DLD1 (cell line): ENCODE measurements around the gene BCL7A.
"Not testable (repeated sequence)": the region's sequence is repeated elsewhere in the genome, so short reads cannot be mapped to it uniquely, and the experiment has no call there.

Source experiments
- in situ Hi-C: cut with HindIII; loops from 2 replicates; pipeline ENCODE4 v1.10.0; 2017; ENCODE audit warnings: low sequenced_read_pairs

Gene BCL7A

GRCh38 chr12:122093098-122093883 lies 71.6 kb downstream of the BCL7A start:
- in situ Hi-C loops: no loop called here

DNA sequence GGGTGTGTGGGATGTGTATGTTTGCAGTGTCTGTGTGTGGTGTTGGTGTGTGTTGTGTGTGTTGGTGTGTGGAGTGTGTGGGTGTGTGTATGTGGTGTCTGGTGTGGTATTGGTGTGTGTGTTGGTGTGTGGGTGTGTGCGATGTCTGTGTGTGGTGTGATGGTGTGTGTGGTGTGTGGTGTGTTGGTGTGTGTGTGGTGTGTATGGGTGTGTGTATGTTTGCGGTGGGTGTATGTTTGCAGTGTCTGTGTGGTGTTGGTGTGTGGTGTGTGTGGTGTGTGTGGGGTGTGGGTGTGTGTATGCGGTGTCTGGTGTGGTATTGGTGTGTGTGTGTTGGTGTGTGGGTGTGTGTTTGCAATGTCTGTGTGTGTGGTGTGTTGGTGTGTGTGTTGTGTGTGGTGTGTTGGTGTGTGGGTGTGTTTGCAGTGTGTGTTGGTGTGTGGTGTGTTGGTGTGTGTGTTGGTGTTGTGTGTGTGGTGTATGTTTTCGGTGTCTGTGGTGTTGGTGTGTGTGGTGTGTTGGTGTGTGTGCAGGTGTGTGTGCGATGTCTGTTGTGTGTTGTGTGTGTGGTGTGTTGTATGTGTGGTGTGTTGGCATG lies 72.6 kb downstream of the BCL7A start:
- in situ Hi-C loops: no loop called here

DNA sequence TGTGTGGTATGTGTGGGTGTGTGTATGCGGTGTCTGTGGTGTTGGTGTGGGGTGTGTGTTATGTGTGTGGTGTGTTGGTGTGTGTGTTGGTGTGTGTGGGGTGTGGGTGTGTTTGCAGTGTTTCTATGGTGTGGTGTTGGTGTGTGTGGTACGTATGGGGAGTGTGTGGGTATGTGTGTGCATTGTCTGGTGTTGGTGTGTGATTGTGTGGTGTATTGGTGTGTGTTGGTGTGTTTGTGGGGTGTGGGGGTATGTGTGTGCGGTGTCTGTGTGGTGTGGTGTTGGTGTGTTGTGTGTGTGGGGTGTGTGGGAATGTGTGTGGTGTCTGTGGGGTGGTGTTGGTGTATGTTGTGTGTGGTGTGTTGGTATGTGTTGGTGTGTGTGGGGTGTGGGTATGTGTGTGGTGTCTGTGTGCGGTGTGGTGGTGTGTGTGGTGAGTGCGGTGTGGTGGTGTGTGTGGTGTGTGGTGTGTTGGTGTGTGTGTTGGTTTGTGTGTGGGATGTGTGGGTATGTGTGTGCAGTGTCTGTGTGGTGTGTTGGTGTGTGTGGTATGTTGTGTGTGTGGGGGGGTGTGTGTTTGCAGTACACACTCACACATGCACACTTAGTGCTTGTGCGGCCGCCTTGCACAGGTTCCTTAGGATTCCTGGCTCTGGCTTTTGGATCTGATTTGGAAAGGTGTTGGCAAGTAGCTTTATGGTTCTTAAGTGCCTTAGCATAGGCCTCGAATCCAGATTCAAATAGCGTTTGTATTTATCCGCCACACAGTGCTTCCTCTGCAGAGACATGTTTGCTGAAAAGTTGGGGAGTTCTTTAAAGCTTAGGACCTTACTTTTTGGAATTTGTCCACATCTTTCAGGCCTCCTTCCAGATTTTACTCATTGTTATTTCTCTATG lies 73.3 kb downstream of the BCL7A start:
- in situ Hi-C loops: no loop called here

- in situ Hi-C loops: no loop called here
Observed at GRCh38 chr12:122096014-122096413, 74.3 kb downstream of the BCL7A start.

DNA sequence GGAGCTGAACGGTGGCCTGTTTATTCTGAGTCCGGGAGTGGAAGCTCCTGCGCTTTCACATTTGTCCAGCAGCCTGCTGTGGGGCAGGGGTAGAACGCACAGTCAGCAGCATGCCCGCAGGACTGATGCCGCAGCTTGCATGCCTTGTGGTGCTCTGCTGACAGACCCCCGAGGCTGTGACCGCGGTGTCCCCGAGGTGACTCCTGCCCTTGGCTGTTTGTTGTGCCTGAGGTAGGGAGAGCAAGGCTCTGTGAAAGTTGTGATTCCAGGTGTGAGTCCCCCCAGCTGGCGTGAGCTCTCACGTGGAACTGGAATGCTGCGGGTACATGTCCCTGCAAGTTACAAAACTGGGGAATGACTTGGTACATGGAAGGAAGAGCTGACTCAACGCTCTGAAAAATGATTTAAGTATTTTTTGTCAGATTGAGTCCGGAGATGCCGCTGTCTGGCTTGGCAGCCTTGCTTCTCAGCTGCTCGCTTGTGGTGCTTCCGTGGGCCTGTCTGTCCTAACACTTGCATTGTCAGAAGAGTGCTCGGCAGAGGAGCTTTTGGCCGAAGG lies 75.0 kb downstream of the BCL7A start:
- in situ Hi-C loops: no loop called here

GRCh38 chr12:122097584-122097926 lies 75.9 kb downstream of the BCL7A start:
- in situ Hi-C loops: no loop called here

DNA sequence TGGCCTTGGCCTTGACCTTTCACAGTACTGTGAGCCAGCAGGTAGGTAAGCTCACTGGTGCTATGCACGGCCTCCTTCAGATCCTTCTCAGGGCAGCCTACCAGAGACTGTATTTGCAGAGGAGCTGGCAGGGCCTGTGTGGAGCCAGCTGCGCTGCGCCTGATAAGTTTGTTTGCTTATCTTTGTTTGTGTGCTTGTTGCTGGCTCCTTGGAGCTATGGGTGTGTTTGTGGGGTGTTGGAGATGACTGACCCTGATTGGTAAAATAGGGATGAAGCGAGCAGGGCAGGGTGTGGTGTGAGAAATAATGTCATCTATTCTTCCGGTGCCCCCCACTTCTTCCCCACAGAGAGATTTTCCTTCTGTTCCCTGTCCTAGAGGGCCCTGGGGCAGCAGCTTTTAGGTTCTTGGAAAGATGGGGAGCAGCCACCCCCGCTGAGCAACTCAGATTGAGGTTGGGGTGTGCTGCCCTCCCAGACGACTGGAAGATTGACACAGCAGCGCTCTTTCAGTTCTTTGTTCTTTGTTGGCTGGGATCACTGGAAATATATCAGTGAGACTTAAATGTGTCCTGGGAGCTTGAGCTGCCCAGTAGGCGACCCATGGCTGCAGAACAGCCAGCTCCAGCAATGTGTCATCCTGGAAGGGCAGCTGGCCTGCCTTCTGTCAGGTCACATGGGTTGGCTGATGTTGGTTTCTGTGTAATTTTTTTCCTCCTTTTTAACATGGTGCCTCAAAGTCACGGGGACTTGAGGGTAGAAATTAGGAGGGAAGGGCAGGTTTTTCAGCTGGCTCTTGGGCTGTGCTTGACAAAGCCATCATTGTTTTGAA lies 76.5 kb downstream of the BCL7A start:
- in situ Hi-C loops: no loop called here

- in situ Hi-C loops: no loop called here
Observed at GRCh38 chr12:122099280-122099749, 77.6 kb downstream of the BCL7A start.

- in situ Hi-C loops: no loop called here
Observed at GRCh38 chr12:122099856-122100255, 78.2 kb downstream of the BCL7A start.

- in situ Hi-C loops: no loop called here
Observed at GRCh38 chr12:122100568-122100967, 78.9 kb downstream of the BCL7A start.

DNA sequence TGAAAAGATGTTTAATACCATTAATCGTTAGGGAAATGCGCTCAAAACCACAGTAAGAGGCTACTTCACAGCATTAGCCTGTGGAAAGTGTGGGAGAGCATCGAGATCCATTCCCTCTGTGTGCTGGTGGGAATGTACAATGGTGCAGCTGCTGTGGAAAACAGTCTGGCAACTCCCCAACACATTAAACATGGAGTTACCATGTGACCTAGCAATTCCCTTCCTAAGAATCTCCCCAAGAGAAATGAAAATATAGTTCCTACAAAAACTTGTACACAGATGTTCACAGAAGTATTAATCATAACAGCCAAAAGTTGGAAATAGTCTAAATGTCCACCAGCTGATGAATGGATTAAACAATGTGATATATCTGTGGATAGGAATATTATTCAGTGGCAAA lies 80.6 kb downstream of the BCL7A start:
- in situ Hi-C loops: no loop called here

GRCh38 chr12:122104844-122105243 lies 83.2 kb downstream of the BCL7A start:
- in situ Hi-C loops: no loop called here

DNA sequence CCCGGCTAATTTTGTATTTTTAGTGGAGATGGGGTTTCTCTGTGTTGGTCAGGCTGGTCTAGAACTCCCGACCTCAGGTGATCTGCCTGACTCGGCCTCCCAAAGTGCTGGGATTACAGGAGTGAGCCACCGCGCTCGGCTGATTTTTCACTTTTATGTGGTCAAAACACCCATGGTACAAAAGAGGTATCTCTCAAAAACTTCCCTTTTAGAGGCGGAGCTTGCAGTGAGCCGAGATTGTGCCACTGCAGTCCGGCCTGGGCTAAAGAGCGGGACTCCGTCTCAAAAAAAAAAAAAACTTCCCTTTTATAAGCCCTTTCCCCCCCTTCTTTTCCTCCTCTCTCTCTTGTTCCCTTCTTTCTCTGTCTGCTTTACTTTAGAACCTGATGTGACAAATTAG lies 83.8 kb downstream of the BCL7A start:
- in situ Hi-C loops: not testable (repeated sequence)

DNA sequence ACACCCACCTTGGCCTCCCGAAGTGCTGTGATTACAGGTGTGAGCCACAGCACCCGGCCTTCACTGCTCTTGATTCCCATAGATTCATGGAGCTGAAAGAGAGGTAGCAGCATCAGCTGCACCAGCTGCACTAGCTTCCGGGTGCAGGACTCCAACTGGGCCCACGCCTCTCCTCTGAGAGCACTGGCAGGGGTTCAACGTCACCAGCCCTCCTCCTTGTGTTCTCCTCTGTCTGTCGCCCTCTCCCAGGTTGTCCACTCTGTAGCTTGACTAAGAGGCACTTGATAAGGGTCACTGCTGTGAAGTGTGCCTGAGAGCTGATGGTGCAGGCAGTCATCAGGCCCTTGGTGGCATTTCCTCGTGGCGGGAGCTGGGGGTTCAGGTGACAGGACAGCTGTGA lies 85.2 kb downstream of the BCL7A start:
- in situ Hi-C loops: no loop called here

GRCh38 chr12:122107261-122107660 lies 85.6 kb downstream of the BCL7A start:
- in situ Hi-C loops: no loop called here

DNA sequence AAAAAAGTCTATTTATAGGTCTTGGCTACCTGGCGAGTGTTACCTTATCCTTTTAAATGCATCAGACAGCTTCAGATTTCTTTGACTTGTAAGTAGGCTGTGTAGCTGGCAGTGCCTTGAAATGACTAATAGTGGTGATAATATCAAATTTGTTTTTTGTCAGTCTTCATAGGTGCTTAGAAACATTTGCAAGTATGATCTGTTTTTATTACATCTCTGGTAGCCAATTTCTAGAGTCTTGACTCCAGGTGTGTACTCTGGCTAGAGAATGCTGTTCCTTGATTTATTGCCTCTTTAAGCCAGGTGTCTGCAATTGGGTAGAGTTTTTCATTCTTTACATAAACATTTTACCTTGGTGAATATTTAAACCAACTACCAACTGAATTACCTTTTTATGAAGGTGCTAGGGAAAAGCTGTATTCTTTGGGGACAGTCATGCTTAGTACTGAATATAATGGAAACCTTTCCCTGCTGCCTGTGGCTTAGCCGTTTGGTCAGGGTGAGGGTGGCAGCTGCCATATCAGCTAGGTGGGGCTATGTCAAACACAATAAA lies 89.5 kb downstream of the BCL7A start:
- in situ Hi-C loops: no loop called here
